Measurements from ENCODE around the gene IL1A.

Gene IL1A

GRCh38 chr2:112818094-112818902 lies 34.0 kb upstream of the IL1A start:
- no peak for DNase-seq (ENCODE audit: low read depth in 1 of 2, low spot score in 1 of 2)

- DNase-seq (ENCODE audit: low read depth in 1 of 2, low spot score in 1 of 2) = no peak
These were observed 32.9 kb upstream of the IL1A start for GRCh38 chr2:112817082-112817689.

GRCh38 chr2:112814278-112814677 lies 30.0 kb upstream of the IL1A start:
- no peak for DNase-seq (ENCODE audit: low read depth in 1 of 2, low spot score in 1 of 2)

- DNase-seq (ENCODE audit: low read depth in 1 of 2, low spot score in 1 of 2) = no peak
These were observed 29.1 kb upstream of the IL1A start for GRCh38 chr2:112813280-112813966.

GRCh38 chr2:112812318-112813267 lies 28.3 kb upstream of the IL1A start:
- DNase-seq (ENCODE audit: low read depth in 1 of 2, low spot score in 1 of 2) = no peak

- no peak for DNase-seq (ENCODE audit: low read depth in 1 of 2, low spot score in 1 of 2)
These were observed 27.6 kb upstream of the IL1A start for GRCh38 chr2:112811841-112812306.

GRCh38 chr2:112811276-112811831 lies 27.1 kb upstream of the IL1A start:
- no peak for DNase-seq (ENCODE audit: low read depth in 1 of 2, low spot score in 1 of 2)

- no peak for DNase-seq (ENCODE audit: low read depth in 1 of 2, low spot score in 1 of 2)
These were observed 24.8 kb upstream of the IL1A start for GRCh38 chr2:112809112-112809511.

GRCh38 chr2:112807233-112807807 lies 23.0 kb upstream of the IL1A start:
- DNase-seq (ENCODE audit: low read depth in 1 of 2, low spot score in 1 of 2) = no peak

- no peak for DNase-seq (ENCODE audit: low read depth in 1 of 2, low spot score in 1 of 2)
These were observed 21.2 kb upstream of the IL1A start for GRCh38 chr2:112805542-112805941.

GRCh38 chr2:112803691-112804521 lies 19.6 kb upstream of the IL1A start:
- no peak for DNase-seq (ENCODE audit: low read depth in 1 of 2, low spot score in 1 of 2)

- DNase-seq (ENCODE audit: low read depth in 1 of 2, low spot score in 1 of 2) = no peak
These were observed 16.7 kb upstream of the IL1A start for GRCh38 chr2:112800881-112801583.

GRCh38 chr2:112798979-112799975 lies 15.0 kb upstream of the IL1A start:
- DNase-seq (ENCODE audit: low read depth in 1 of 2, low spot score in 1 of 2) = no peak

GRCh38 chr2:112796486-112796885 lies 12.2 kb upstream of the IL1A start:
- DNase-seq (ENCODE audit: low read depth in 1 of 2, low spot score in 1 of 2) = no peak

GRCh38 chr2:112795774-112796173 lies 11.5 kb upstream of the IL1A start:
- no peak for DNase-seq (ENCODE audit: low read depth in 1 of 2, low spot score in 1 of 2)

- no peak for DNase-seq (ENCODE audit: low read depth in 1 of 2, low spot score in 1 of 2)
These were observed 10.5 kb upstream of the IL1A start for GRCh38 chr2:112794841-112795240.

- DNase-seq (ENCODE audit: low read depth in 1 of 2, low spot score in 1 of 2) = no peak
These were observed 9.9 kb upstream of the IL1A start for GRCh38 chr2:112794131-112794733.
